ENCODE measurements around the gene PLEKHF1.
"Not testable (repeated sequence)": the region's sequence is repeated elsewhere in the genome, so short reads cannot be mapped to it uniquely, and the experiment has no call there.

The PLEKHF1 gene

GRCh38 chr19:29665826-29666577 lies 741 bp downstream of the PLEKHF1 start:
- H3K27ac ChIP-seq (ENCODE audit: low read length), result no peak overlapping the region
- WGBS (ENCODE audit: insufficient coverage, insufficient read length), result no CpG with 5 or more reads among the region's 30 CpGs

DNA sequence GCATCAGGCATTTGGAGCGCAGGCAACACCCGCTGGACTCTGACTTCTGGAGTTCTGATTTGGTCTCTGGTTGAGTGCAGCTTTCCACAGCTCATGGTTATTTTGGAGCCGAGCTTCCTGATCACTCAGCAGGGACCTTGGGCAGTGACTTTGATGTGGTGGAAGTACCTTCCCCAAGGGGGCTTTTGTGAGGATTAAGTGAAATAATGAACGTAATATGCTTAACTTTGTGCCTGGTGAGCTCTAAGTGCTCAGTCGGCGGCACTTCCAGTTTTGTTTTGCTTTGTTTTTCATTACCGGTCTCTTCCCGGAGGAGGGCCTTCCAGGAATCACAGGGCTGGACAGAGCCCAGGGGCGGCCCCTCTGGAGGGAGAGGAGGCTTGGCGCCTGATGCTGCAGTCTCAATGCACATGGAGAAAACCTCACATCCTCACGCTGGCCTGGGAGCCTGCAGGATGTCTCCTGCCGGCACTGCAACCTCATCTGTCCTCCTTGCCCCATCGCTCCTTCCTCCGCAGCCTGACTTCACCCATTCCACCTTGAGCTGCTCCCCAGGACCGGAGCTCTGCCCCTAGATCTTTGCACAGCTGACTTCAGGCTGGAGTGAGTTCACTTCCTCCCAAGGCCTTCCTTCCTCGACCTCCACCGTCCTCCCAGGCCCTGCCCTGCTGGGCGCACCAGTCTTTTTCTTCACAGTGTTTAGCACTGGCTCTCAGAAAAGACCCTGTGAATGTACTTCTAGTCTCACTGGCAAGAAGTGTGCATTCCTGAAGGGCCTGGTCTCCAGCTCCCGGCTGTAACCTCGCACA lies 1.5 kb downstream of the PLEKHF1 start:
- DNase-seq (ENCODE audit: low read depth, low spot score), result no peak
- Histone ChIP-seq H3K27me3 (ENCODE audit: control insufficient read depth, insufficient read depth, low read length) (no peaks in the 10 kb centered on the region), H3K36me3 (ENCODE audit: control insufficient read depth, insufficient read depth, low read length) (no peaks in the 10 kb centered on the region), H3K9me3 (ENCODE audit: control insufficient read depth, insufficient read depth, low read length) (no peaks in the 10 kb centered on the region), H3K27ac (ENCODE audit: low read length) (no peak overlapping the region), H3K4me3 (ENCODE audit: low read length) (peak overlapping the region; percentile 53; the same call in 1 of the 2 replicates), H3K4me1 (ENCODE audit: control insufficient read depth, insufficient read depth, low read length) (peaks cover 8% of the 10 kb centered on the region)
- WGBS (ENCODE audit: insufficient coverage, insufficient read length), result no CpG with 5 or more reads among the region's 20 CpGs

More at GRCh38 chr19:29665826-29666577, 741 bp downstream of the PLEKHF1 start:
- Histone ChIP-seq H3K4me1 (ENCODE audit: control insufficient read depth, insufficient read depth, low read length) (peaks cover 8% of the 10 kb centered on the region), H3K27me3 (ENCODE audit: control insufficient read depth, insufficient read depth, low read length) (no peaks in the 10 kb centered on the region), H3K36me3 (ENCODE audit: control insufficient read depth, insufficient read depth, low read length) (no peaks in the 10 kb centered on the region), H3K4me3 (ENCODE audit: low read length) (peak overlapping the region; percentile 53), H3K9me3 (ENCODE audit: control insufficient read depth, insufficient read depth, low read length) (no peaks in the 10 kb centered on the region)
- peak; percentile 47 for DNase-seq (ENCODE audit: low read depth, low spot score)

GRCh38 chr19:29667387-29667783 lies 2.1 kb downstream of the PLEKHF1 start:
- WGBS (ENCODE audit: insufficient coverage, insufficient read length), result no CpG with 5 or more reads among the region's 11 CpGs
- H3K27me3 ChIP-seq (ENCODE audit: control insufficient read depth, insufficient read depth, low read length), result no peaks in the 10 kb centered on the region
- no peak overlapping the region for H3K27ac ChIP-seq (ENCODE audit: low read length)
- H3K4me1 ChIP-seq (ENCODE audit: control insufficient read depth, insufficient read depth, low read length), result peaks cover 8% of the 10 kb centered on the region
- no peaks in the 10 kb centered on the region for H3K36me3 ChIP-seq (ENCODE audit: control insufficient read depth, insufficient read depth, low read length)
- H3K9me3 ChIP-seq (ENCODE audit: control insufficient read depth, insufficient read depth, low read length), result no peaks in the 10 kb centered on the region
- H3K4me3 ChIP-seq (ENCODE audit: low read length), result no peak overlapping the region
- DNase-seq (ENCODE audit: low read depth, low spot score), result no peak

DNA sequence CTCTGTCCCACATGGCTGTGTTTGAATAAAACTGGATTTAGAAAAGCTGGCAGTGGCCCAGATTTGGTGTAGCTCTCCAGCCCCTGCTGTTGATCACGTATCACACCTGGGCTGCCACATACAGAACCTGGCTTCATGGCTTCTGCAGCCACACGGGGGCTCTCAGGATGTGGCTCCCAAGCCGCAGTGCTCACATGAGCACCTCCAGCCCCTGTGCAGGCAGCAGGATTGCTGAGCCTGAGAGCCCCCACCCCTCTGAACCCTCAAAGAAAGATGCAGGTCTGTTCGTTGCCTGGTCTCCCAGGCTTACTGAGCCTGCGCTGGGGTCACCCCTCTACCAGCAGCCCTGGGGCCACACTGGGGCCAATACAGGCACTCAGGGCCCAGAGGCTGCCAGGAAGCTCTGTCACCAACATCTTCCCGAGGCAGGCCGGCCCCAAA lies 2.7 kb downstream of the PLEKHF1 start:
- Histone ChIP-seq H3K27me3 (ENCODE audit: control insufficient read depth, insufficient read depth, low read length) (no peaks in the 10 kb centered on the region), H3K9me3 (ENCODE audit: control insufficient read depth, insufficient read depth, low read length) (no peaks in the 10 kb centered on the region), H3K4me3 (ENCODE audit: low read length) (no peak overlapping the region), H3K36me3 (ENCODE audit: control insufficient read depth, insufficient read depth, low read length) (no peaks in the 10 kb centered on the region), H3K4me1 (ENCODE audit: control insufficient read depth, insufficient read depth, low read length) (peaks cover 8% of the 10 kb centered on the region), H3K27ac (ENCODE audit: low read length) (no peak overlapping the region)
- no CpG with 5 or more reads among the region's 7 CpGs for WGBS (ENCODE audit: insufficient coverage, insufficient read length)
- no peak for DNase-seq (ENCODE audit: low read depth, low spot score)

DNA sequence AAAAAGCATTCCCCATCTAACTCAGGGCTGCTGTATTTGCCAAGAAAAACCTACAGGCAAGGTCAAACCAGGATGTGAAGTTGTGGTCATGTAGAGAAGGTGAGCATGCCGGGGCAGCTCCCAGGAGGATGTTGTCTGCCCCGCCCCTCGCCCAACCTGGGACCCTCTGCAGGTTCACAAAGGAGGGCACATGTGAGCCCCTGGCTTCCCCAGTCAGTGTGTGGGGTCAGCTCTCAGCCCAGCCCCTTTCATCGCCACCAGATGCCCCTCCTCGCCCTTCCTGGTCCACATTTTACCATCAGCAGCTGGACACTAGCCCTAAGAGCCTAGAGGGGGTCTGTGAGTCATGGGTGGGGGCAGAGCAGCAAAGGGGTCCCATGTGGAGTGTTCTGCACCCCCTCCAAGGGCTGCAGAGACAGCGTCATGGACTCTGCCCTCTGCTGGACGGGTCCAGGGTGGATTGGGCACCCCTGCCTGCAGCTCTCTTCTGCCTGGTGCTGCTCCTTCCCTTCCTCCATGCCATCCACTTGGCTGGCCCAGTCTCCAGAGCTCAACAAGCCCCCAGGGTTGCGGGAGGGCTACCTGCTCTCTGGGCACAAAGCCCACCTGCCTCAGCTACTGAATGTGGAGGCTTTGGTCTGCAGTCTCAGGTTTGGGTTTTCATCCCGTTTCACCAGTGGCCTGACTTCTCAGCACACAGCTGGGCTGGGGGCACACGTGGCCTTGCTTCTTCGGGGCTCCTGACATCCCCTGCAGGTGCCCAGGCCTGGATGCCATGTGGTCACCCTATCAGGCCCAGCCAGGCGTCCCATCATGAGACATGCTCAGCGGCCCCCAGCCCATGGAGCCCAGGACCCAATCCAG lies 3.7 kb downstream of the PLEKHF1 start:
- no peak for DNase-seq (ENCODE audit: low read depth, low spot score)
- Histone ChIP-seq H3K4me3 (ENCODE audit: low read length) (no peak overlapping the region), H3K9me3 (ENCODE audit: control insufficient read depth, insufficient read depth, low read length) (no peaks in the 10 kb centered on the region), H3K27ac (ENCODE audit: low read length) (no peak overlapping the region), H3K36me3 (ENCODE audit: control insufficient read depth, insufficient read depth, low read length) (peaks cover 4% of the 10 kb centered on the region), H3K27me3 (ENCODE audit: control insufficient read depth, insufficient read depth, low read length) (no peaks in the 10 kb centered on the region), H3K4me1 (ENCODE audit: control insufficient read depth, insufficient read depth, low read length) (peaks cover 8% of the 10 kb centered on the region)
- no CpG with 5 or more reads among the region's 13 CpGs for WGBS (ENCODE audit: insufficient coverage, insufficient read length)

GRCh38 chr19:29670255-29670654 lies 5.0 kb downstream of the PLEKHF1 start:
- no peak overlapping the region for H3K4me3 ChIP-seq (ENCODE audit: low read length)

DNA sequence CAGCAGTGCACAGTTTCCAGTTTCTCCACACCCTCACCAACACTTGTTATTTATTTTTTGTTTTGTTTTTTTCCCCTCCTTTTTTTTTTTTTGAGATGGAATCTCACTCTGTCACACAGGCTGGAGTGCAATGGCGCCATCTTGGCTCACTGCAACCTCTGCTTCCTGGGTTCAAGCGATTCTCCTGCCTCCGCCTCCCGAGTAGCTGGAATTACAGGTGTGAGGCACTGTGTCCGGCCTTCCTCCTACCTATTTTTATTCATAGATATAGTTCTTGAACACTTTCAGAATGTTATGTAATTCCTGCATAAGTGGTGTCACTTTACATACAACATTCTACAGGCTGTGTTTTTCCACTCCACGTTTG lies 5.7 kb downstream of the PLEKHF1 start:
- H3K4me1 ChIP-seq (ENCODE audit: control insufficient read depth, insufficient read depth, low read length); H3K27ac ChIP-seq (ENCODE audit: low read length): not testable (repeated sequence)
- WGBS (ENCODE audit: insufficient coverage, insufficient read length), result no CpG with 5 or more reads among the region's 6 CpGs

More at GRCh38 chr19:29670255-29670654, 5.0 kb downstream of the PLEKHF1 start:
- DNase-seq (ENCODE audit: low read depth, low spot score), result no peak
- Histone ChIP-seq H3K36me3 (ENCODE audit: control insufficient read depth, insufficient read depth, low read length) (peaks cover 14% of the 10 kb centered on the region), H3K4me1 (ENCODE audit: control insufficient read depth, insufficient read depth, low read length) (peaks cover 8% of the 10 kb centered on the region), H3K27me3 (ENCODE audit: control insufficient read depth, insufficient read depth, low read length) (no peaks in the 10 kb centered on the region), H3K27ac (ENCODE audit: low read length) (no peak overlapping the region), H3K9me3 (ENCODE audit: control insufficient read depth, insufficient read depth, low read length) (no peaks in the 10 kb centered on the region)
- WGBS (ENCODE audit: insufficient coverage, insufficient read length), result no CpG with 5 or more reads among the region's 5 CpGs

DNA sequence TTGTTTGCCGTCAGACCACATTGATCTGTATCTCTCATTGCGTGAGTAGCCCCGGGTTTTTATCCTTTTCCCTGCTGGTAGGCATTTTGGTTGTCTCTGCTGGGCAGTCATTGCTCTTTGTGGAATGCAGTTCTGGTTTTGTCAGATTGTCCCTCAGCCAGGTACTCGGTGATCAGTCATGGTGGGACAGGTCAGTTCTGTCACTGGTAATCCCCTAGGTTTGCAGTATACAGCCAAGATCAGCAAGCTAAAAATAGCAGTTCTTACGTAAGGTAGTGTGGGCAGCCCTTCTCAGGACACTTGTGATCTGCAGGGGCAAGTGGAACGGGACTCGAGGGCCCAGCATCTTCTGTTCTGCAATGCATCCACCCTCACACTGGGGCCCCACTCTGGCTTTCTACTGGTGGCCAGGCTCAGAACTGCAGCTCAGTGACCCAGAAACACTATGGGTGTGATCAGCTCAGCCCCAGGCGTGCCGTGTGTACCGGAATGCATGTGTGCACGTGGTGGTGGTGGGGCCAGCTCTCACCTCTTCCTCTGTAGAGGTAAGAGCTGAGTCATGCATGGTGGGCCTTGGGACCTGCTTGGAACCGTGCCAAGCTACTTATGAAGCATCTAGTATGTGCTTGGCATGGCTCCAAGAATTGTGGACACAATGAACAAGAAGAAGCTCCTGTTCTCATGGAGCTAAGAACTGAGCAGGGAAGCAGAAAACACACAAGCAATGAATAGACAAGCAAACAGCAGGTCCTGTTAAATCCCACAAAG lies 6.3 kb downstream of the PLEKHF1 start:
- H3K9me3 ChIP-seq (ENCODE audit: control insufficient read depth, insufficient read depth, low read length), result no peaks in the 10 kb centered on the region
- H3K4me1 ChIP-seq (ENCODE audit: control insufficient read depth, insufficient read depth, low read length), result peaks cover 5% of the 10 kb centered on the region; the same call in 1 of the 2 replicates
- no peak for DNase-seq (ENCODE audit: low read depth, low spot score)
- H3K27me3 ChIP-seq (ENCODE audit: control insufficient read depth, insufficient read depth, low read length), result no peaks in the 10 kb centered on the region
- H3K36me3 ChIP-seq (ENCODE audit: control insufficient read depth, insufficient read depth, low read length), result peaks cover 18% of the 10 kb centered on the region
- H3K4me3 ChIP-seq (ENCODE audit: low read length), result no peak overlapping the region
- H3K27ac ChIP-seq (ENCODE audit: low read length), result no peak overlapping the region
- WGBS (ENCODE audit: insufficient coverage, insufficient read length), result no CpG with 5 or more reads among the region's 12 CpGs

More for the DNA sequence above, 5.7 kb downstream of the PLEKHF1 start:
- peaks cover 18% of the 10 kb centered on the region for H3K36me3 ChIP-seq (ENCODE audit: control insufficient read depth, insufficient read depth, low read length)
- DNase-seq (ENCODE audit: low read depth, low spot score); H3K4me3 ChIP-seq (ENCODE audit: low read length); H3K27me3 ChIP-seq (ENCODE audit: control insufficient read depth, insufficient read depth, low read length); H3K9me3 ChIP-seq (ENCODE audit: control insufficient read depth, insufficient read depth, low read length): not testable (repeated sequence)

- Histone ChIP-seq H3K36me3 (ENCODE audit: control insufficient read depth, insufficient read depth, low read length) (peaks cover 18% of the 10 kb centered on the region), H3K4me3 (ENCODE audit: low read length) (no peak overlapping the region), H3K9me3 (ENCODE audit: control insufficient read depth, insufficient read depth, low read length) (no peaks in the 10 kb centered on the region), H3K27me3 (ENCODE audit: control insufficient read depth, insufficient read depth, low read length) (no peaks in the 10 kb centered on the region), H3K27ac (ENCODE audit: low read length) (no peak overlapping the region), H3K4me1 (ENCODE audit: control insufficient read depth, insufficient read depth, low read length) (peaks cover 5% of the 10 kb centered on the region; the same call in 1 of the 2 replicates)
- WGBS (ENCODE audit: insufficient coverage, insufficient read length), result no CpG with 5 or more reads among the region's 8 CpGs
- no peak for DNase-seq (ENCODE audit: low read depth, low spot score)
These were observed 7.2 kb downstream of the PLEKHF1 start for GRCh38 chr19:29672319-29672932.

Measured in iPS DF 6.9 (cell line).